Ishikawa (cell line): ENCODE results near the gene RNFT2.

ENCODE experiments used
- CEBPB ChIP-seq: IDR thresholded peaks from 2 replicates; pipeline ENCODE4 v1.6.1; 2012
- CREB1 ChIP-seq: IDR thresholded peaks from 2 replicates; pipeline ENCODE4 v1.6.1; 2012; ENCODE audit warnings: low read depth
- EGR1 ChIP-seq: IDR thresholded peaks from 2 replicates; pipeline ENCODE4 v1.6.1; 2012
- EP300 ChIP-seq: IDR thresholded peaks from 2 replicates; pipeline ENCODE4 v1.6.1; 2012; ENCODE audit warnings: borderline replicate concordance
- FOXM1 ChIP-seq: IDR thresholded peaks from 2 replicates; pipeline ENCODE4 v1.6.1; 2012; ENCODE audit warnings: low read depth, borderline replicate concordance
- MAX ChIP-seq: IDR thresholded peaks from 2 replicates; pipeline ENCODE4 v1.6.1; 2012
- NFIC ChIP-seq: IDR thresholded peaks from 2 replicates; pipeline ENCODE4 v1.6.1; 2012
- RAD21 ChIP-seq: IDR thresholded peaks from 2 replicates; pipeline ENCODE4 v1.6.1; 2012; ENCODE audit warnings: low read depth
- REST ChIP-seq: IDR thresholded peaks from 2 replicates; pipeline ENCODE4 v1.6.1; 2012; ENCODE audit warnings: low read depth, mild to moderate bottlenecking
- TAF1 ChIP-seq: IDR thresholded peaks from 2 replicates; pipeline ENCODE4 v1.6.1; 2012; ENCODE audit warnings: low read depth, mild to moderate bottlenecking
- TCF12 ChIP-seq: IDR thresholded peaks from 2 replicates; pipeline ENCODE4 v1.6.1; 2012; ENCODE audit warnings: low read depth
- TEAD4 ChIP-seq: IDR thresholded peaks from 2 replicates; pipeline ENCODE4 v1.6.1; 2012
- USF1 ChIP-seq: IDR thresholded peaks from 2 replicates; pipeline ENCODE4 v1.6.1; 2012
- YY1 ChIP-seq: IDR thresholded peaks from 2 replicates; pipeline ENCODE4 v1.6.1; 2012; ENCODE audit warnings: low read depth
- ZBTB7A ChIP-seq: IDR thresholded peaks from 2 replicates; pipeline ENCODE4 v1.6.1; 2012; ENCODE audit warnings: low read depth

Gene RNFT2

DNA sequence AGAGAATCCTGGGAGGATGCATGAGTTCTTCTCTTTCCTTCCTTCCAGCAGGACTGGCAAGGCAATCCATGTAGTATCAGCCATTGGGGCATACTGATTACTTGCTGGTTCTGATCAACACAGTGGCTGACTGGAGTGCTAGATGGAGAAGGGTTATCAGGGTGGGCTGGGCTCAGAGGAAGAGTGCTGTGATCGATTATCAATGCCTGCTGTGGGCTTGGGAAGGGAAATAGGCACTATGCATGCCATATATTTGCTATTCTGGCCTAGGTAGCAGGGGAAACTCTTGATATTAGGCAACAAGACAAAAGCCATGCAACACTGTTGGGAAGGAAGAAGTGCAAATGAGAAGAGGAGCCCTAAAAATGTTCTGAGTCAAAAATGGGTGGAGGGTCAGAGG lies 97.4 kb downstream of the RNFT2 start:
- TF ChIP-seq REST: no peak
- TF ChIP-seq EGR1: no peak
- no peak for TF ChIP-seq TEAD4
- no peak for TF ChIP-seq EP300
- TF ChIP-seq TAF1: no peak
- no peak for TF ChIP-seq USF1
- no peak for TF ChIP-seq CREB1
- TF ChIP-seq YY1: no peak
- TF ChIP-seq FOXM1: no peak

GRCh38 chr12:116837097-116837496 lies 99.0 kb downstream of the RNFT2 start:
- TF ChIP-seq TCF12 (no peak), YY1 (no peak), RAD21 (no peak), EGR1 (no peak), MAX (no peak), TAF1 (no peak), ZBTB7A (no peak), FOXM1 (no peak)

- no peak for TF ChIP-seq EGR1
- TF ChIP-seq MAX: no peak
These were observed 100.2 kb downstream of the RNFT2 start for GRCh38 chr12:116838365-116838764.

DNA sequence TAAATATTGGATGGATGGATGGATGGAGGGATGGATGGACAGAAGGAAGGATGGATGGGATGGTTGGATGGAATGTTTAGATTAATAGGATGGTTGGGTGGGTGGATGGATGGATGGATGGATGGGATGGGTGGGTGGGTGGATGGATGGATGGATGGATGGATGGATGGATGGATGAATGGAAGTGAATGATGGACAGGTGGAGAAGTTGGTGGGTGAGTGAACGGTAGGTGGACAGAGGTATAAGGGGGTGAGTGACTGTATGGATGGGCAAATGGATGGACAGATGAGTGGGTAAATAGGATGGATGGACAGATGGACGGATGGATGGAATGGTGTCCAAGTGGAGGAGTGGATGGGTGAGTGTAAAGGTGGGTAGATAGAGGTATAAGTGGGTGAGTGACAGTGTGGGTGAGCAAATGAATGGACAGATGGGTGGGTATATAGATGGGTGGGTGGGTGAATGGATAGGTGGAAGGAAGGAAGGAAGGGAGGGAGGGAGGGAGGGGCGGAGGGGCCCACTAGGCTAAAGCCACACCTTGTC lies 101.2 kb downstream of the RNFT2 start:
- no peak for TF ChIP-seq EP300
- TF ChIP-seq NFIC: no peak

DNA sequence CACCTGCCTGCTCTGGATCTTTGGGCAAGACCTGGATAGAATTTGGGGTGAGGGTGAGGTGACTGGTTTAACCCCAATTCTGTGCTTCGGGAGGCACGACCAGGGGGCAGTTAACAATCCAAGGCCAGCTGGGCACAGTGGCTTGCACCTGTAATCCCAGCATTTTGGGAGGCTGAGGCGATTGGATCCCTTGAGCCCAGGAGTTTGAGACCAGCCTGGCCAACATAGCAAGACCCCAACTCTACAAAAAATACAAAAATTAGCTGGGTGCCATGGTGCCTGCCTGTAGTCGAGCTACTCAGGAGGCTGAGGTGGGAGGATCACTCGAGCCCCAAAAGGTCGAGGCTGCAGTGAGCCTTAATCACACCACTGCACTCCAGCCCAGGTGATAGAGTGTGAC lies 105.0 kb downstream of the RNFT2 start:
- no peak for TF ChIP-seq REST
- TF ChIP-seq CREB1: no peak
- no peak for TF ChIP-seq RAD21
- TF ChIP-seq NFIC: no peak
- TF ChIP-seq CEBPB: no peak
- TF ChIP-seq USF1: no peak
- TF ChIP-seq EP300: no peak
- TF ChIP-seq EGR1: no peak
- no peak for TF ChIP-seq ZBTB7A
- TF ChIP-seq TAF1: no peak
- no peak for TF ChIP-seq FOXM1
- no peak for TF ChIP-seq YY1
- TF ChIP-seq MAX: no peak
- no peak for TF ChIP-seq TEAD4
- no peak for TF ChIP-seq TCF12

- TF ChIP-seq RAD21 (no peak), TEAD4 (no peak), NFIC (no peak), EGR1 (no peak), CEBPB (no peak), REST (no peak), CREB1 (no peak), FOXM1 (no peak), YY1 (no peak), TCF12 (no peak), MAX (no peak), EP300 (no peak), ZBTB7A (no peak), USF1 (no peak), TAF1 (no peak)
These were observed 111.1 kb downstream of the RNFT2 start for GRCh38 chr12:116849216-116849615.
